Measurements from ENCODE around the gene PTBP1.

PTBP1 gene

GRCh38 chr19:772730-773436, 24.4 kb upstream of the PTBP1 start:
- DNase-seq (ENCODE audit: low read depth), result no peak

- DNase-seq (ENCODE audit: low read depth), result no peak
Measured at GRCh38 chr19:776549-776948, 20.7 kb upstream of the PTBP1 start.

- DNase-seq (ENCODE audit: low read depth), result no peak
Measured at GRCh38 chr19:778910-779653, 18.2 kb upstream of the PTBP1 start.

- no peak for DNase-seq (ENCODE audit: low read depth)
Measured at GRCh38 chr19:780935-781334, 16.3 kb upstream of the PTBP1 start.

DNA sequence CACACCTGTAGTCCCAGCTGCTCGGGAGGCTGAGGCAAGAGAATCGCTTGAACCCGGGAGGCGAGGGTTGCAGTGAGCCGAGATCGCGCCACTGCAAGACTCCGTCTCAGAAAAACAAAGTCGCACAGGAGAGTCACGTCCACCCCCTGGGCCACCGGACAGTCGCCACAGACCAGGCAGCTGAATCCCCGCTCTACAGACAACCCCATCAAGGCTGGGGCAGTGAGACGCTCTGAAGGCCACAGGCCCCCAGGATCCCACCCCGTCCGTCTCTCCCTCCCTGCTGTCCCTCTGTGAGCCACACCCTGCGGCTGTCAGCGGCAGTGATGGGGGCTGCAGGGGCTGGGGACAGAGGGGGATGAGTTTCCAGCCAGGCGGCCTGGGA, 15.5 kb upstream of the PTBP1 start:
- no peak for DNase-seq (ENCODE audit: low read depth)

DNA sequence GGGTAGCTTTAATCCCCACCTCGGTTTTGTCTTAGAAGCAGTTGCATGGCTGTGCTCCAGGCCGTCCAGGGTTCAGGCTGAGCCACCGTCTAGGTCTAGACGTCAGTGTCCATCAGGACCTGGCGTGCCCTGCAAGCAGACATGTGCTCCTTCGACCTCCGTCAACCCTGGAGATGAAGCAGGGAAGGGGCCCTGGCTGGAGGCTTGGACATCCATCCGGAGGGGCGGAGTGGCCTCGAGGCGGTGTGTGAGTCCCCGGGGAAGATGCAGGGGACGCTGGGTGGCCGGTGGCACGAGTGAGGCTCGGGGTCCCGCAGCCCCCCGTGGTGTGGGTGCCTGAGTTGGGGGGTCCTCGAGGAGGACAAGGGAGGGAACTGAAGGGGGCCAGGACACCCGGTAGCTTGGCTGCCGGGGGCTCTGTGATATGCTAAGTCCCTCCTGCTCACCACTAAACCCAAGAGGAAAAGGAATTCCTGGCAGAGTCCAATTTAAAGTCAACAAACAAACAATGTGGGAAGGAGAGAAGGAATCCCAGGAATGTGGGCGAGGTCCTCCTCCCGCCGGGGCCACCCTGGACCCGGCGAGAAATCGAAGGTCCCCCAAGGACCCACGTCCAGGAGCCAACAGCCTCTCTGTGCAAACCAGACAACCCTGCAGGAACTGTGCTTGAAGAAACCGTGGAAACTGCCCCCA, 14.9 kb upstream of the PTBP1 start:
- no peak for DNase-seq (ENCODE audit: low read depth)

DNA sequence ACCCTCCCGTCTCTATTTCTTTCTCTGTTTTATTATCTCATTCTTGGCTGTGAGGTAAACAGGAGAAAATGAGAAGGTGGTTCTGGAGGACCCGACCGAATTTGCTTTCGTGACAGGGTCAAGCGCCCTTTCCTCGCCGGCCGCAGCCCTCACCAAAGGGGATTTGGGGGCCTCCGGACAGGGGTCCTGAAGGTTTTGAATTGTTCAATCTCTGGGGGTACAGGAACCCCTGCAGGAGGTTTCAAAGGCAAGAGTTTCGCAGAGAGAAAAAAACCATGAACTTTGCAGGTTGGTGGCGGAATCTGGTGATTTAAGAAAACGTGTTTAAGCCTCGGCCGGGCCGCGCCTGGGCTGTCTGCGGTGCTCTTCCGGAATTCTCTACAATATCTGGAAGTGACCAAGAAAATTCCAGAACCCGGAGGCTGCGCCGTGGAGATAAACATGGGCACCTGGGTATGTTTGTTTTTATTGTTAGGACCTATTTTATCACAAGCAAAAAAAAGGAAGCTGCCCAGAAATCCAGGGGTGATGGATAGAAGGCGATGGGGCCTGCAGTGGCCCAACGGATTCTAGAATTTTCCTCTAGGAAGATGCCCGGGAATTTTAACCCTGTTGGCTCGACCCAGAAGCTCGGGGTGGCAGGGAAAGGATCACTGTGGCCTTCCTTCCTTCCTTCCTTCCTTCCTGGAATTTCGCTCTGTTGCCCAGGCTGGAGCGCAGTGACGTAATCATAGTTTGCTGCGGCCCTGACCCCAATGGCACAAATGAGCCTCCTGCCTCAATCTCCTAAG, 14.2 kb upstream of the PTBP1 start:
- DNase-seq (ENCODE audit: low read depth), result no peak

DNA sequence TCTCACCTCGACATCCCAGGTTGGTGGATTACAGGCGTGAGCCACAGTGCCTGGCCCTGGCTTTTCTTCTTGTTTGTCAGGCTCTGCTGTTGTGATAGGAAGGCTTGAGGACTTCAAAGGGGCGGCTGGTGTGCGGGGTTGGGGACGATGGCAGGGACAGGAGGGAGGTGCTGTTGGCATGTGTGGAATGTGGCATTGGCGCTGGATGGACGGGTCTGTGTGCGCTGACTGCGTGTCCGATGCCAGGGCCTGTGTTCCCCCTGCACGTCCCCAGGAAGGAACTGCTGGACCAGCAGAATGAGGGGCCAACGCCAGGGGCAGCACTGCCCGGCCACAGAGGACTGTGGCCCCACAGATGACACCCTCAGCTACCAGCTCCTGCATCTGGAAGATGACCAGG, 12.7 kb upstream of the PTBP1 start:
- no peak for DNase-seq (ENCODE audit: low read depth)

- no peak for DNase-seq (ENCODE audit: low read depth)
Measured at GRCh38 chr19:787536-787935, 9.7 kb upstream of the PTBP1 start.

DNA sequence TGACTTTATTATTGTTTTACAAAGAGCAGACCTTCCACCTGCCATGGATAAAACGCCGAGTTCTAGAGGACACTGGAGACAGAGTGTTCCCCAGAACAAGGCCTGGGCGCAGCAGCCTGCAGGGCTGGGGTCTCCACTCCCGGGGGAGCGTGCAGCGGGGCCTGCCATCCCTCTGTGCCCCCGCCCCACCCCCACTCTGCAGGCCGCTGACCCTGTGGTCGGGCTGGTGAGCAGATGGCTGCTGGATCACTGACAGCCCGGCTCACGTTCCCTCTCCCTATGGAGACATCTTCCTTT, 8.6 kb upstream of the PTBP1 start:
- no peak for DNase-seq (ENCODE audit: low read depth)

DNA sequence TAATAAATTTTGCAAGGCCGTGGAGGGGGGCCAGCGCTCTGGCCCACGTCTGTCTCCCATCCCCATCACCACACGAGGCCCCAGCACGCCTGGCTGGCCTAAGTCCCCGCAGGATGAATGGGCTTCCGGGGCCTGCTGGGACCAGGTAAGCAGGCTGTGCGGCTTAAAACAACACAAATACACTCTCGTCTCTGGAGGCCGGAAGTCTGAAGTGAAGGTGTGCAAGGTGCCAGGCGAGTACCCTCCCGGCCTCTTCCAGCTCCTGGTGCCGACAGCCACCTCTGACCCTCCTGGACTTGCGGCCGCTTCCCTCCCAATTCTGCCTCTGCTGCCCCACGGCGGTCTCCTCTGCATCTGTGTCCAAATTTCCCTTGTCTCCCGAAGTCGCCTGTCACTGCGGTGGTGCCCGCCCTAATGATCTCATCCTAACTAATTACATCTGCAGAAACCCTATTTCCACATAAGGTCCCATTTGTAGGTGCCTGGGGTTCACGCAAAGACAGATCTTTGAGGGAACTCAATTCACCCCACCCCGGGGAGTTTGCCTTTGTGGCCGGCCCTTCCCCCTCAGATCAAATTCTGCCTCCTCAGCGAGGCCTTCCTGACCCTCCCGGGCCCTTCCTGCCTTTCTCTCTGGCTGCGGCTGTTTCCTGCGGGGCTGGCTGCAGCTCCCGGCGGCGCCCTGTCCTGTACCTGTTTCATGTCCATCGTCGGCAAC, 8.1 kb upstream of the PTBP1 start:
- no peak for DNase-seq (ENCODE audit: low read depth)

DNA sequence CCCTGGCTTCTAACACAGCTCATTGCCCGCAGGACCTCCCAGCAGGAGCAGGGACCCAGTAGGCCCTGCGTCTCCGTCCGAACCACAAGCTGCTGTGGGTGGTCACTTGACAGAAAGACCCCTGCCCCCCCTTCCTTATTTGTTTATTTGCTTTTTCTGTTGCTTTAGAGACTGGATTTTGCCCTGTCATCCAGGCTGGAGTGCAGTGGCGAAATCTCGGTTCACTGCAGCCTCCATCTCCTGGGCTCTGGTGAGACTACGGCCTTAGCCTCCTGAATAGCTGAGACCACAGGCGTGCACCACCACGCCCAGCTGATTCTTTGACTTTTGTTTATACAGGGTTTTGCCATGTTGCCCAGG, 7.6 kb upstream of the PTBP1 start:
- no peak for DNase-seq (ENCODE audit: low read depth)

DNA sequence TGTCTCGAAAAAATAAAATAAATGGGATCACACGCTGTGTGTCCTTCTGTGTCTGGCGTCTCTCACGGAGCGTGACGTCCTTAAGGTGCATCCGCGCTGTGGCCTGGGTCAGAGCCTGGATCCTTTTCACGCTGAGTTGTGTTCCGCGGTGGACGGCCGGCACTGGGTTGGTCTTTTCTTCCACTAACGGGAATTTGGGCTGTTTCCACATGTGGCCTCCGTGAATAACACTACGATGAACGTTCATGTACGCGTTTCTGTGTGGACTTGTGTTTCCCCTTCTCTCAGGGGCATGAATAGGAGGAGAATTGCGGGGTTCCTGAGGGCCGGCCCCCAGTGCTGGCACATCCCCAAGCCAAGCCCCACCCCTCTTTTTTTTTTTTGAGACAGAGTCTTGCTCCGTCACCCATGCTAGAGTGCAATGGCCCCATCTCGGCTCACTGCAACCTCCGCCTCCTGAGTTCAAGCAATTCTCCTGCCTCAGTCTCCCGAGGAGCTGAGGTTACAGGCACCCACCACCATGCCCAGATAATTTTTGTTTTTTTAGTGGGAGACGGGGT, 6.2 kb upstream of the PTBP1 start:
- DNase-seq (ENCODE audit: low read depth), result no peak

DNA sequence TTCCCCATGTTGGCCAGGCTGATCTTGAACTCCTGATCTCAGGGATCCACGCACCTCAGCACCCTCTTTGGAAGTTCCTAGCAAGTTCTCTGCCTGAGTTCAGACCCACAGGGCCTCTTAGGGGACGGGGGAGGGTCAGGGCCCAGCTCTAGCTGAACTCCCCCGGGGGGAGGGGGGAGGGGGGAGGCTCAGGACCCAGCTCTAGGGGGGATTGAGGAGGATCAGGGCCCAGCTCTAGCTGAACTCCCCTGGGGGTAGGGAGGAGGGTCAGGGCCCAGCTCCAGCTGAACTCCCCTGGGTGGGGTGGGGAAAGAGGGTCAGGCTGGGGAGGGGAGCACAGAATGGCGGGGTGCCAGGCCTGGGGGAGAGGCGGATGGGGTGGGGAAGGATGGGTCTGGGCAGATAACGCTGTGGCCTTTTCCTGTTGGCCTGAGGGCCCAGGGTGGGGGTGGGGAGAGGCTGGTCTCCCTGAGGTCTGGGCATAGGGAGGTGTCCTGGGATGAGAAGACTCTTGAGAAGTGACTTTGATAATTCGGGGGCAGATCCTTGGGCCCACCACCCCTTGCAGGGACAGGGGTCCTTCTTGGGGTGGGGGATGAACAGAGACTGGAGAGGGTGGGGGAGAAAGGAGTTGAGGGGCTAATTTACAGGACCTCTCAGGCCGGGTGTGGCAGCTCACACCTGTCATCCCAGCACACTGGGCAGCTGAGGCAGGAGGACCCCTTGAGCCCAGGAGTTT, 5.5 kb upstream of the PTBP1 start:
- no peak for DNase-seq (ENCODE audit: low read depth)

GRCh38 chr19:792306-792885, 4.9 kb upstream of the PTBP1 start:
- no peak for DNase-seq (ENCODE audit: low read depth)

DNA sequence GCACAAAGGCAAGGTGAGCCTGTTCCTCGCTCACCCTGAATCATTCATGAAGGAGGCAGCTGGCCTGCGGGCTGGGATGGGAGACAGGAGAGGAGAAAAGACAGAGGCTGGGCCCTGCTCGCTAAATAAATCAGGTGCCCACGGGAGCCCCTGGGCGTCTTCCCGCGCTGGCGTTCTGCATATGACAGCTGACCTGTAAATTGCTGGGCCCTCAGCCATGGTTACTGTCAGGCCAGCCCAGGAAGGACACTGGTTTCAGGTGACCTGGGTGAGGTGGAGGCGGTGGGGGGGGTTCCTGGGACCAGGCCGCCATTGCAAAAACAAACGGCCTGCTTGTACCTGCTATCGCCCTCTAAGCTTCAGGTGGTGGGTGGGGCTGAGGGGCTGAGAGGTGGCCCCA, 3.4 kb upstream of the PTBP1 start:
- no peak for DNase-seq (ENCODE audit: low read depth)

- DNase-seq (ENCODE audit: low read depth), result no peak
Measured at GRCh38 chr19:795073-795611, 2.1 kb upstream of the PTBP1 start.

- no peak for DNase-seq (ENCODE audit: low read depth)
Measured at GRCh38 chr19:795691-796581, 1.3 kb upstream of the PTBP1 start.
